HG03442 (cell line): ENCODE measurements around the gene MYBBP1A.

ENCODE experiments used
- ATAC-seq: cut with Tn5 transposase; IDR thresholded peaks from one replicate; pipeline ENCODE4 v1.9.1; 2021; ENCODE audit warnings: mild to moderate bottlenecking, moderate library complexity; ENCODE audit not compliant: unreplicated experiment

MYBBP1A gene

DNA sequence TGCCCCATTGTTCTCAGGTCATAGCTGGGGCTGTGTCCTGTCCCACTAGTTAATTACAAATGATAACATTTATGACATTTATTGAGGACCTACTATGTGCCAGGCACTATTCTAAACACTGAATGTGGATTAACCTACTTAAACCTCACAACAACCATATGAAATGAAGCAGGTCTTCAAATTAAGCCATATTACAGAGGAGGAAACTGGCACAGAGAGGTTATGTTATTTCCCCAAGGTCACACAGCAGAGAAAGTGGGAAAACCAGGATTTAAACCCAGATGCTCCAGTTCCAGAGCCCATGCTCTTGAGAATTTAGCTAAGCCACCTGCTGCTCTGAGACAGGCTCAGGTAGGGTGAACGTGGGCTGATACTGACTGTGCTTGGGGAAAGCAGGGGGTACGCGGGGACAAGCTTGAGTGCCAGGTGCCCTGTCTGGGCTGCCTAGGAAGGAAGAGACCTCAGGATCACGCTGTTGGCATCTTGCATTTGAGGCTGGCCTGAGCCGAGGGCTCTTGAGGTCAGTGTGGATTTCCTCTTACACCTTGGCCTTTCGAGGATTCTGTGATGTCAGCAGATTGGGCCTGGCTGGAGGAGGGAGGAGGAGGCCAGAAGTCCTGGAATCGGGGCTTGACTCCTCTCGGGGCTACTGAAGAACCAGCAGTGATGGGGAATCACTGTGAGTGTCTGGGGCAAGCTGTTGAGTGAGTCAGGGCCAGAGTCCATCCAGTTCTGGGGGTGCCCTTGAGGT lies 47.6 kb downstream of the MYBBP1A start:
- no peak for ATAC-seq

DNA sequence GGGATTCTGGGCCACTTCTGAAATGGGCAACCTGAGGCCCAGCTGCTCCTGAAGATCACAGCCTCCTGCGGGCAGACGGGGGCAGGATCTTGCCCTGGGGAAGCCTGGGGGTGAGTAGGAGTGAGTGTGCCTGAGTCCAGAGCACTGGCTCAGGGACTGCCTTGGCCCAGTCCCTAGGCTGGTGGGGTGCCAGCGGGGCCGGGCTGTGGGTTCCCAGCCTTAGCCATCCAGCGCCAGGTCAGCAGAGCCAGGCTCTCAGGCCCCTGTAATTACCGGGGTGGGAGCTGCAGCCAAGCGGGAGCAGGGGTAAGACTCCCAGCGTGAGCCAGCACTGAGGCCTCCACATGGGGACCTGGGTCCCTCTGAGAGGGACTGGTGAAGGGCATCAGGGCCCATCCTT lies 48.3 kb downstream of the MYBBP1A start:
- ATAC-seq, result no peak

- ATAC-seq, result no peak
Measured at GRCh38 chr17:4506175-4506813, 48.9 kb downstream of the MYBBP1A start.

- ATAC-seq, result no peak
Measured at GRCh38 chr17:4505187-4505586, 50.0 kb downstream of the MYBBP1A start.

DNA sequence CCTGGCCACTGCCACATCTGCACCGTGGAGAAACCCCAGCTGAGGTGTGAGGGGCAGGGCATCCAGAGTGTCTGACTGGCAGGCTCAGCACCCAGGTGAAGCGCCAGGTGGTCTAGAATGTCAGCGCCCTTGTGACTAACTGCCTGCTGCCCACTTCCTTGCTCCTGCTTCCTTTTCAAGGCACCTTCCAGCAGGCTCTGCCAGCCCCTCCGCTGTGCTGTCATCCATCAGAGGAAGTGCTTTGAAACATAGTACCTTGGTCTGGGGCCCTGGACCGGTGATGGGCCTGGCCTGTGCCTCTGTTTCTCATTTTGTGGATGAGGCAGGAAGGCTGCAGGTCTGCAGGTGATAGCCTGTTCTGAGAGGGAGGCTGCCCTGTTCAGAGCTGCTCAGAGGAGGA lies 51.0 kb downstream of the MYBBP1A start:
- ATAC-seq, result no peak

DNA sequence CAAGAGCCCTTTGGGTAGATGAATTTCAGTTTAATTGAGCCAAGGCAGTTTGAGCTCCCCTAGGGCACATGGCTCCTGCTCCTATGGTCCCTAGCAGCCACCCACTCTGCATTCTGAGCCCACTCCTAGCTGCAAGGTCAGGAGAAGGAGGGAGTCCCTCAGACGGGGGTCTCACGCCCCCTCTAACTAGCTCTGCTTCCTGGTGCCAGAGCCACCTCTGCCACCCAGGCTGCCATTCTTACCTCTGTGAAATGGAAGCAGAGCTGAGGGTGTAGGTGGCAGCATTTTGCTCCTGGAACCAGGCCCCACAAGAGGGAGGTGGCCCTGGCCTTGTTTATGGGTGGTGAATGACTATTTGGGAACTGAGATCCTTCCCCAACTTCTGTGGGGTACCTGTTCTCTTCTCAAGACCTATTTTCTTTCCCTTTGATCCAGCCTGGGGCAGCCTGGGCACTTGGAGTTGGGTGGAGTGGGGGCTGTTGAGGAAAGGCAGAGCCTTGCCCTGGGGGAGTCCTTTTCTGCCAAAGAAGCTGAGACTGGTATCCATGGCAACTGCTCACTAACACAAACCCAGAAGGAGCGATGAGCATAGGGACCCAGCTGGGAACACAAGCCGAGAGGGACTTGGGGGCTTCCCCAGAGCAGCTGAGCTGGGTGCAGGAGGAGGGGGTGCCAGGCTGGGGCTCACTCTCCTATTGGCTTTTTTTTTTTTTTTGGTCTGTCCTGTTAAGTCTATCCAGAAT lies 51.7 kb downstream of the MYBBP1A start:
- ATAC-seq, result no peak

GRCh38 chr17:4502466-4503154 lies 52.6 kb downstream of the MYBBP1A start:
- ATAC-seq, result no peak

- no peak for ATAC-seq
Measured at GRCh38 chr17:4501295-4501949, 53.8 kb downstream of the MYBBP1A start.

- ATAC-seq, result no peak
Measured at GRCh38 chr17:4500191-4500571, 55.0 kb downstream of the MYBBP1A start.

- ATAC-seq, result no peak
Measured at GRCh38 chr17:4499431-4500190, 55.6 kb downstream of the MYBBP1A start.

GRCh38 chr17:4498461-4499397 lies 56.5 kb downstream of the MYBBP1A start, which contains the start of gene SPNS2:
Gene SPNS2, plus strand, starts transcription at chr17:4498881. Its CDS starts 167 bp downstream, at chr17:4499048.
- ATAC-seq, result peak; percentile 55

GRCh38 chr17:4497101-4497824 lies 57.9 kb downstream of the MYBBP1A start:
- no peak for ATAC-seq

DNA sequence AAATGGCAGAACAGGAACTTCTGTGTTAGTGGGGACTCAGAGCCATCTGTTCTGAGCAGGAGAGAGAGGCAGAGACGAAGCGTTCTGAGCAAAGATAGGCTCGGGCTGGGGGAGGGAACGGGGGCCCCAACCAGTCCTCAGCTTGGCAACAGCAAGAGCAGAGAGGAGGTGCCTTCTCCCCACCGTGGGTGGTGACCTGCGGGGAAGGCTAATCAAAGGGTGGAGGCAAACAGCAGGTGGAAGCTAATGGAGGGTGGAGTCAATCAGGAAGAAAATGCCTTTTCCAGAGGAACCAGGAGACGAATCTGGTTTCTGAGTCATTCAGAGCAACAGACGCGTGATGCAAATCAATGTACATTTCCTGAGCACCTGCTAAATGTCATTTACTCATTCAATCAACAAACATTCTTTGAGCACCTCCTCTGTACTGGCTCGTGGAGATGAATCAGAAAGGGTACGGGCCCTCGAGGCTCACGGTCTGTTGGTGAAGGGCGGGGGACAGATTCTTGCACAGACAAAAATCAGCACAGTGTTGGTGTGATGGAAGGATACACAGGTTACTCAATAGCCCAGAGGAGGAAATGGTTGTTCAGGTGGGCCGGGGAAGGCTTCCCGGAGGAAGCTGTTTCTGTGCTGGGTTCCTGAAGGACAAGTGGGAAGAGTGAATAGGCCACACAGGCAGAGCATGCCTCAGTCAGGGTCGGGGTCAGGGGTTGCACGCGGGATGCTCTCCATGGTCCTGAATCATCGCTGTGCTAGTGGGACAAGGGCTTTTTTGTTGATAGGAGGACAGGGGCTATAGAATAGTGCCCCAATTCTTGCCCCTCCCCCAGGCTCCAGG lies 62.2 kb downstream of the MYBBP1A start:
- ATAC-seq, result no peak

GRCh38 chr17:4490637-4491061 lies 64.5 kb downstream of the MYBBP1A start:
- ATAC-seq, result no peak

DNA sequence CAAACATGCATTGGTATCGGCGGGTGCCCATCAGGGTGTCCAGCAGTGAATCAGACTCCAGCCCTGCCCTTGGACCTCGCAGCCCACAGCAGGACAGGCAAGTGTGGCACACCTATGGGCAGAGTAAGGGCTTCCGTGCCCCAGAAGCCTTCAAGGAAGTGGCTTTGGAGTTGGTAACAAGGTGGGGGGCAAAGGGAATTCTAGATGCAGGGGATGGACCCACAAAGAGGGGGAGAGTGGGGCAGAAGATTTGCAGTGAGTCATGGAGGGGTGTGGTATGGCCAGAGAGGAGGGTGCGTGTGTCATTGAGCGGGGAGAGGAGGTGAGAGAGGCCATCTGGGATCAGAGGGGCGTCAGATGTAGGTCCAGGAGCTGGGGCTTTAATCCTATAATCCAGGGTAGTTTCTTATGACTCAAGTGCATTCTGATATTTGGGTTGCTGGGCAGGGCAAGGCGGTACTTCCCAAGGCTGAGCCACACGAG lies 65.0 kb downstream of the MYBBP1A start:
- no peak for ATAC-seq

DNA sequence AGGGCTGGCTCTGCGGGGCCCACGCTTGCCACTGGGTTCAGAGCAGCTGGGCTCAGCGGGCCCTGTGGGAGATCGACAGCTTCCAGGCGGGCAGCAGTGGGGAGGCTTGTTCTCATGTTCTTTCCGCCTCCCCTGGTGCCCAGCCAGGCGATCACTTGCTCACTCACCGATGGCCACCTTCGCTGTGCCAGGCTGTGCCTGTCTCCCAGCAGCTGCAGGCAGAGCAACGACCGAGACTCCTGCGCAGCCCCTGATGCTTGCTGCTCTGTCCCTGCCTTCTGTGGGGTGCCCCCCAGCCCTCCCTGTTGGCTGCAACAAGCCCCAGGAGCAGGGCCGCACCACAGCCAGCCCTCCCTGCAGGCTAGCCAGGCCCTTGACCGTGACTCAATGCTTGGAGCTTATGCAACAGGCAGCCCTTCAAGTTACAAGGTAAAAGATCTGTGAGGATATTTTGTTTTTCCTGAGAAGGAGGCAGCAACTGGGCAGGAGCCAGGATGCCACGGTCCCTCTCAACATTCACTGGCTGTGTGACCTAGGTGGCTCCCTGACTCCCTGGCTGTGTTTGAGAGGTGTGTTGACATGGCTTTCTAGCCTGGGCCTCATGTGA lies 66.1 kb downstream of the MYBBP1A start:
- ATAC-seq, result no peak
